Omental fat pad (tissue), 4 donors: ENCODE measurements around the gene CAPN12. TPM values are rescaled to one million over a fixed set of nuclear protein-coding genes. Genes with fewer than 3 reads are reported as not detected.

Experiments used
- ATAC-seq: fragments of 150-250 bp; one replicate; pipeline ENCODE4 v1.9.1; 2016; ENCODE audit warnings: mild to moderate bottlenecking, moderate library complexity; ENCODE audit not compliant: low FRiP score
- DNase-seq: peaks from one replicate; pipeline ENCODE4 v3.0.0-alpha.2; 2019; ENCODE audit warnings: low spot score
- CTCF ChIP-seq, 3 donors: fragments of 450-650 bp; IDR thresholded peaks; one replicate each; pipeline ENCODE4 v1.5.1; 2016 to 2017; ENCODE audit warnings: antibody characterized with exemption in 3 of 3, mild to moderate bottlenecking in 3 of 3, moderate library complexity in 2 of 3
- total RNA-seq, 4 donors: library from RNA; depleted of rRNA; stranded (reverse); fragments of >200 nt; gene quantifications; one replicate each; pipeline ENCODE4 v1.1.0, GENCODE V29; 2016

CAPN12 gene
- total RNA-seq, 4 donors from 2014 or later: 1.0 to 2.5 (median 1.4) TPM

- DNase-seq: no peak
- TF ChIP-seq CTCF (IDR thresholded peaks at IDR 0.05): no peak
- no peak for ATAC-seq
These were observed 18.6 kb downstream of the CAPN12 start for GRCh38 chr19:38725469-38726283.

- ATAC-seq: no peak
- DNase-seq: no peak
- TF ChIP-seq CTCF (IDR thresholded peaks at IDR 0.05): no peak
These were observed 20.1 kb downstream of the CAPN12 start for GRCh38 chr19:38723990-38724854.

DNA sequence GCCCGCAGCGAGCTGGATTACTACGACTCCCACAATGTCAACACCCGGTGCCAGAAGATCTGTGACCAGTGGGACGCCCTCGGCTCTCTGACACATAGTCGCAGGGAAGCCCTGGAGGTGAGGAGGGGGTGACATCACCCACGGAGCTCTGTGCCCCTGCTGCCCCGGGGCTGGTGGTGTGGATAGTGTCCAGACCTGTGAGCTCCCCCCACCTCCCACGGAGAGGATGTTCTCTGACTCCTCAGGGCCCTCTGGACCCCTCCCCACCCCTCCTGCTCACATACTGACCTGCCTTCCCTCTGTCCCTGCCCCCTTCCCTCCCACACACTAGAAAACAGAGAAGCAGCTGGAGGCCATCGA lies 20.7 kb downstream of the CAPN12 start:
- TF ChIP-seq CTCF (IDR thresholded peaks at IDR 0.05): no peak
- no peak for DNase-seq
- no peak for ATAC-seq

DNA sequence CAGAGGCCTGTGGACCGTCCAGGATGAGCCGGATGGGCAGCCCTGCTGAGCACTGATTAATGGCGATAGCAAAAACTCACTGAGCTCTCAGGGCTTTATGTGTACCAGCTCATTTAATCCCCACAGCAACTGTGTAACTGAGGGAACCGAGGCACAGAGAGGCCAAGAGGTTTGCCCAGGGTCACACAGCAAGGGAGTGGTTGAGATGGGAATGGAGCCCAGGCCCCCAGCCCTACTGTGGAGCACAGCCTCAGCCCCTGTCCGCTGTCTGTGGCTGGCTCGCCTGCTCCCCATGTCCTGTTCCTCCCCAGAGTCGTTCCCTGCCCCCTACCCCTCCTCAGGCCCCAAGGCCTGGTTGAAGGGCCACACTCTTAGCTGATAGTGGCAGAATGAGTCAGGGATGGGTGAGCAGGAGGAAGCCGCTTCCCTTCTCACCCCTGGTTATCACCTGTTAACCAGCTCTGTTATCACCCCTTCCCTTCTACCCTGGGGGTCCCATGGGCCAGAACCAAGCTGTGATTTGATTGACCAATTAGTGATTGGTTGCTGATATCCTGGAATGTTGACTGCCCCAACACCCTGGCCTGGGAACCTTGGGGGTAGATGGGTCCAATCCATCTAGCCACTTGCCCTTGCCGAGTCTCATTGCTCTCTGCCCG lies 21.2 kb downstream of the CAPN12 start:
- ATAC-seq (no peak), DNase-seq (no peak)
- TF ChIP-seq CTCF (IDR thresholded peaks at IDR 0.05): no peak

GRCh38 chr19:38721979-38722773 lies 22.1 kb downstream of the CAPN12 start:
- ATAC-seq (no peak), DNase-seq (no peak)
- TF ChIP-seq CTCF (IDR thresholded peaks at IDR 0.05): no peak

DNA sequence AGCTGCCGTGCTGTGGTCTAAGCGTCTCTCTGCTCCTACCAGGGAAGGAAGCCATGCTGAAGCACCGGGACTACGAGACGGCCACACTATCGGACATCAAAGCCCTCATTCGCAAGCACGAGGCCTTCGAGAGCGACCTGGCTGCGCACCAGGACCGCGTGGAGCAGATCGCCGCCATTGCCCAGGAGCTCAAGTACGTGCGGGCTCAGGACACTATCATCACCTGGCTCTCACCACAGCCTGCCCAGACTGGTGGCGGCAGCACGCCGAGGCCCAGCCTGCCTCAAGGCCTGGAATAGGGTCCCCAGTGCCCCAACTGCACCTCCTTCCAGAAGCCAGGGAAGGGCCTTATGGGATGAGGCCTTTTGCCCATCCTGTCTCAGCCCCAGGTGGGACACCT lies 22.8 kb downstream of the CAPN12 start:
- ATAC-seq (no peak), DNase-seq (no peak)
- no peak for TF ChIP-seq CTCF (IDR thresholded peaks at IDR 0.05)
